ENCODE data around the gene RABGAP1L. TPM values are rescaled to one million over a fixed set of nuclear protein-coding genes. Genes with fewer than 3 reads are reported as not detected.

RABGAP1L gene
- total RNA-seq, 1 donor from 2014 or later = 83.9 TPM

GRCh38 chr1:174946031-174946430 lies 786.7 kb downstream of the RABGAP1L start:
- H3K36me3 ChIP-seq = no peaks in the 10 kb centered on the region
- intact Hi-C loops (cut with DNase I) = no loop called here
- no peaks in the 10 kb centered on the region for H3K9me3 ChIP-seq
- DNase-seq (no peak), ATAC-seq (no peak)
- no peak overlapping the region for H3K4me3 ChIP-seq
- no peaks in the 10 kb centered on the region for H3K27me3 ChIP-seq (ENCODE audit: low read depth)
- no peak for TF ChIP-seq CTCF (IDR thresholded peaks at IDR 0.05)
- H3K27ac ChIP-seq = no peak overlapping the region
- peaks cover 24% of the 10 kb centered on the region for H3K4me1 ChIP-seq

GRCh38 chr1:174949061-174949460 lies 789.7 kb downstream of the RABGAP1L start:
- intact Hi-C loops (cut with DNase I) = no loop called here
- Histone ChIP-seq H3K27ac (no peak overlapping the region), H3K27me3 (ENCODE audit: low read depth) (no peaks in the 10 kb centered on the region), H3K4me3 (no peak overlapping the region), H3K4me1 (peaks cover 16% of the 10 kb centered on the region), H3K36me3 (no peaks in the 10 kb centered on the region), H3K9me3 (no peaks in the 10 kb centered on the region)
- ATAC-seq = no peak
- TF ChIP-seq CTCF (IDR thresholded peaks at IDR 0.05) = no peak
- no peak for DNase-seq

- no peak for DNase-seq
- ATAC-seq = no peak
- no peaks in the 10 kb centered on the region for H3K27me3 ChIP-seq (ENCODE audit: low read depth)
- H3K4me3 ChIP-seq = no peak overlapping the region
- no peaks in the 10 kb centered on the region for H3K9me3 ChIP-seq
- H3K36me3 ChIP-seq = no peaks in the 10 kb centered on the region
- no peak for TF ChIP-seq CTCF (IDR thresholded peaks at IDR 0.05)
- intact Hi-C loops (cut with DNase I) = no loop called here
- peaks cover 22% of the 10 kb centered on the region for H3K4me1 ChIP-seq
- H3K27ac ChIP-seq = no peak overlapping the region
These were observed 790.3 kb downstream of the RABGAP1L start for GRCh38 chr1:174949645-174950044.

DNA sequence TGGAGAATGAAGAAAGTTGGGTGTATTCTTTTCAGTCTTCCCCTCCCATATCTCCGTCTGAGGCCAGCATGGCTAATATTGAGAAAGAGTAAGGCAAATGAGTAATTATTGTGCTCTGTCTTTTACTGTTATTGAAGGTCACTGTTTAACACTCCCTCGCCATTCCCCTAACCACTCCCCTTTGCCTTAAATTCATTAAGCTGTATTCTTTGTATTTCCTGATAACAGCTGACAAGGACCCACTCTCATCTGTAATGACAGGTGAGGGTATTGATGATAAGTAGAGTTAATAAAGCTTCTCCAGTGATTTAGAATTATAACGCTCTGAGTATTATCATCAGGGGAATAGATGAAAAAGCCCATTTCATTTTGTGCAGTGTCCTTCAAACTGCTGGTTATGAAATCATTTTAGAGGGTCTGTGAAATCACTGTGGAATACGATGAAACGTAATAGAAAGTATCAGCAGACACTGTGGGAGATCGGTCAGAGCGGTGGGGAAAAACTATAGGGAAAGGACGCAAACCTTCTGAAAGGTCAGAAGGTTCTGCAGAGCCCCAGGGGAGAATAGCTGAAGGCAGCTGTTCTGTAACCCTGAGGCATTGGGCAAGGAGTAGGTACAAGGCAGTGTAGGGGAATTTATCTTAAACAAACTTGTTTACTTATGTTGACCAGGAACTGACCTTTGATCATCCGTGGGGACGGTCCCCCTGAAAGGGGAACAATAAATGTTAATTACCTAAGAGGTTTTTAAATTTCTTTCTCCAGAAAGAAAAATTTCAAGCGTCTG lies 794.2 kb downstream of the RABGAP1L start:
- H3K36me3 ChIP-seq = peaks cover 10% of the 10 kb centered on the region
- TF ChIP-seq CTCF (IDR thresholded peaks at IDR 0.05) = no peak
- intact Hi-C loops (cut with DNase I) = no loop called here
- no peaks in the 10 kb centered on the region for H3K9me3 ChIP-seq
- H3K4me1 ChIP-seq = peaks cover 28% of the 10 kb centered on the region
- ATAC-seq (peak in 1 of 2 donors; percentile 39), DNase-seq (no peak)
- H3K27me3 ChIP-seq (ENCODE audit: low read depth) = no peaks in the 10 kb centered on the region
- peak overlapping the region; percentile 8 for H3K27ac ChIP-seq
- H3K4me3 ChIP-seq = no peak overlapping the region

- ATAC-seq = peak in 1 of 2 donors; percentile 78
These were observed 794.7 kb downstream of the RABGAP1L start for GRCh38 chr1:174954073-174954460.

More at GRCh38 chr1:174954073-174954460, 794.7 kb downstream of the RABGAP1L start:
- peaks cover 28% of the 10 kb centered on the region for H3K4me1 ChIP-seq
- intact Hi-C loops (cut with DNase I) = no loop called here
- no peak for TF ChIP-seq CTCF (IDR thresholded peaks at IDR 0.05)
- H3K9me3 ChIP-seq = no peaks in the 10 kb centered on the region
- no peak for DNase-seq
- H3K4me3 ChIP-seq = no peak overlapping the region
- H3K27me3 ChIP-seq (ENCODE audit: low read depth) = no peaks in the 10 kb centered on the region
- H3K27ac ChIP-seq = peak overlapping the region; percentile 8
- peaks cover 15% of the 10 kb centered on the region for H3K36me3 ChIP-seq
